ENCODE results near the gene CCDC6. TPM values are rescaled to one million over a fixed set of nuclear protein-coding genes. Genes with fewer than 3 reads are reported as not detected.

CCDC6 gene
- polyA plus RNA-seq, 1 donor (not counting 4 experiments of a cell fraction or from before 2014, with no cell fraction given) = 46.5 TPM

DNA sequence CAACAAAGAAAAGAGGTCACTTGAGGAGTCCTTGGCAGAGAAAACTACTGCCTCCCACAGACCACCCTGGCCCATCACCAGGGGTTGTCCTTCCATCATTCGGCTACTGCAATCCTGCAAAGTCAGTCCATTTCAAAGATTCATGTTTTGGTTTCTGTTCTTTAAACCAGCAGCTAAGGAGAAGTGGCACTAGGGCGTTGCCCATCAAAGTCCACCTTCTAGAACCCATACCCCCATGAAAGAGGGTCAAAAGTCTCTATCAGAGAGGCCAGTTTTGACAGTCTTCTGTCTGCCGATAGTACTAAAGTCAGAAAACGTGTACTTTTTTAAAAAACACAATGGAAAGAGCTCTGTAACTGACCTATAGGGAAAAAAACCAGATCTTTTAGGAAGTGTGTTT lies 14.4 kb downstream of the CCDC6 start:
- no peak overlapping the region for H3K9ac ChIP-seq (ENCODE audit: control insufficient read depth, extremely low read depth, insufficient read depth, low read length)
- H3K9me1 ChIP-seq (ENCODE audit: control insufficient read depth, extremely low read depth, insufficient read depth, low read length) = peaks cover 5% of the 10 kb centered on the region
- no peak overlapping the region for H3K27ac ChIP-seq (ENCODE audit: control insufficient read depth, insufficient read depth, low read length)
- dilution Hi-C loops (cut with MboI; ENCODE audit: extremely low pct_ligation_motif_present, low sequenced_read_pairs) = no loop called here
- TF ChIP-seq, protein P1, sequence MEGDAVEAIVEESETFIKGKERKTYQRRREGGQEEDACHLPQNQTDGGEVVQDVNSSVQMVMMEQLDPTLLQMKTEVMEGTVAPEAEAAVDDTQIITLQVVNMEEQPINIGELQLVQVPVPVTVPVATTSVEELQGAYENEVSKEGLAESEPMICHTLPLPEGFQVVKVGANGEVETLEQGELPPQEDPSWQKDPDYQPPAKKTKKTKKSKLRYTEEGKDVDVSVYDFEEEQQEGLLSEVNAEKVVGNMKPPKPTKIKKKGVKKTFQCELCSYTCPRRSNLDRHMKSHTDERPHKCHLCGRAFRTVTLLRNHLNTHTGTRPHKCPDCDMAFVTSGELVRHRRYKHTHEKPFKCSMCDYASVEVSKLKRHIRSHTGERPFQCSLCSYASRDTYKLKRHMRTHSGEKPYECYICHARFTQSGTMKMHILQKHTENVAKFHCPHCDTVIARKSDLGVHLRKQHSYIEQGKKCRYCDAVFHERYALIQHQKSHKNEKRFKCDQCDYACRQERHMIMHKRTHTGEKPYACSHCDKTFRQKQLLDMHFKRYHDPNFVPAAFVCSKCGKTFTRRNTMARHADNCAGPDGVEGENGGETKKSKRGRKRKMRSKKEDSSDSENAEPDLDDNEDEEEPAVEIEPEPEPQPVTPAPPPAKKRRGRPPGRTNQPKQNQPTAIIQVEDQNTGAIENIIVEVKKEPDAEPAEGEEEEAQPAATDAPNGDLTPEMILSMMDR (optimal IDR thresholded peaks at IDR 0.05 in 1 of 3, IDR thresholded peaks at IDR 0.05 in 1 of 3, conservative IDR thresholded peaks at IDR 0.05 in 1 of 3; ENCODE audit: extremely low read depth in 1 of 3, insufficient read depth in 2 of 3, low read length in 3 of 3) = no peak
- no peak overlapping the region for H2AFZ ChIP-seq (ENCODE audit: control insufficient read depth, low read length)
- no peak overlapping the region for H3K4me2 ChIP-seq (ENCODE audit: control insufficient read depth, extremely low read depth, insufficient read depth, low read depth, low read length)
- no peak for DNase-seq (ENCODE audit: low read depth, low spot score)
- H3K4me3 ChIP-seq (ENCODE audit: control insufficient read depth in 2 of 3, extremely low read depth in 1 of 3, insufficient read depth in 2 of 3, low read depth in 1 of 3, low read length in 3 of 3) = no peak overlapping the region
- H3K36me3 ChIP-seq (ENCODE audit: control insufficient read depth in 2 of 2, extremely low read depth in 1 of 2, insufficient read depth in 2 of 2, low read length in 2 of 2) = peaks cover 11 to 18% of the 10 kb centered on the region in 2 experiments
- no peaks in the 10 kb centered on the region for H3K9me3 ChIP-seq (ENCODE audit: control insufficient read depth, low read depth, low read length)
- H3K79me2 ChIP-seq (ENCODE audit: control insufficient read depth, insufficient read depth, low read length) = peaks cover 96% of the 10 kb centered on the region
- H3K27me3 ChIP-seq (ENCODE audit: control insufficient read depth, extremely low read depth, insufficient read depth, low read length) = no peaks in the 10 kb centered on the region
- peaks cover 22% of the 10 kb centered on the region for H4K20me1 ChIP-seq (ENCODE audit: control insufficient read depth, extremely low read depth, insufficient read depth, low read length)
- peaks cover 33% of the 10 kb centered on the region for H3K4me1 ChIP-seq (ENCODE audit: control insufficient read depth, extremely low read depth, insufficient read depth, low read length)
- no peak for FAIRE-seq

DNA sequence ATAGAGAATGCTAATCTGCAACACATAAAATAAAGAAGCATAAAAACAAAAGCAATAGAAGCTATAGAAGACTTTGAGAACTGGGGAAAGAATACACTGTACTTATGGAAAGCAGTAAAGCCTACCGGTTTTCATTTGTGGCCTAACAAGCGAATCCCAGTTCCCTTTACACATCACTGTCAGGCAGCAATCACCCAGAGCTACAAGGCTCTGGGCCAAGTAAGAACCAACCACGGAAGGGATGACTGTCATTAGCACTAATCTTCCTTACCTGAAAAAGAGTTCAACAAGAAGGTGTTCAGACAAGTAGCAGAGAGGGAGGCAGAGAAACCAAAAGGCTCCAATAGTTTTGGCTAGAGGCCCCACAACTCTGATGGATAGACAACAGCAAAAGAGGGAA lies 15.0 kb downstream of the CCDC6 start:
- no peak for TF ChIP-seq EZH2 (IDR thresholded peaks at IDR 0.05; ENCODE audit: low read length)
- TF ChIP-seq, protein P1 (optimal IDR thresholded peaks at IDR 0.05 in 1 of 3, IDR thresholded peaks at IDR 0.05 in 1 of 3, conservative IDR thresholded peaks at IDR 0.05 in 1 of 3; ENCODE audit: extremely low read depth in 1 of 3, insufficient read depth in 2 of 3, low read length in 3 of 3) = no peak
- H3K27ac ChIP-seq (ENCODE audit: control insufficient read depth, insufficient read depth, low read length) = no peak overlapping the region
- H3K27me3 ChIP-seq (ENCODE audit: control insufficient read depth, extremely low read depth, insufficient read depth, low read length) = no peaks in the 10 kb centered on the region
- peaks cover 22% of the 10 kb centered on the region for H4K20me1 ChIP-seq (ENCODE audit: control insufficient read depth, extremely low read depth, insufficient read depth, low read length)
- peaks cover 11 to 18% of the 10 kb centered on the region in 2 experiments for H3K36me3 ChIP-seq (ENCODE audit: control insufficient read depth in 2 of 2, extremely low read depth in 1 of 2, insufficient read depth in 2 of 2, low read length in 2 of 2)
- no peaks in the 10 kb centered on the region for H3K9me3 ChIP-seq (ENCODE audit: control insufficient read depth, low read depth, low read length)
- H3K79me2 ChIP-seq (ENCODE audit: control insufficient read depth, insufficient read depth, low read length) = peaks cover 96% of the 10 kb centered on the region
- peaks cover 5% of the 10 kb centered on the region for H3K9me1 ChIP-seq (ENCODE audit: control insufficient read depth, extremely low read depth, insufficient read depth, low read length)
- DNase-seq (ENCODE audit: low read depth, low spot score) (no peak), FAIRE-seq (no peak)
- no peak overlapping the region for H2AFZ ChIP-seq (ENCODE audit: control insufficient read depth, low read length)
- H3K4me3 ChIP-seq (ENCODE audit: control insufficient read depth in 2 of 3, extremely low read depth in 1 of 3, insufficient read depth in 2 of 3, low read depth in 1 of 3, low read length in 3 of 3) = no peak overlapping the region
- no peak overlapping the region for H3K4me2 ChIP-seq (ENCODE audit: control insufficient read depth, extremely low read depth, insufficient read depth, low read depth, low read length)
- dilution Hi-C loops (cut with MboI; ENCODE audit: extremely low pct_ligation_motif_present, low sequenced_read_pairs) = no loop called here
- H3K9ac ChIP-seq (ENCODE audit: control insufficient read depth, extremely low read depth, insufficient read depth, low read length) = no peak overlapping the region
- H3K4me1 ChIP-seq (ENCODE audit: control insufficient read depth, extremely low read depth, insufficient read depth, low read length) = peaks cover 30% of the 10 kb centered on the region

All from keratinocyte (primary cell).